Measurements from ENCODE around the gene BCAT1.
"Not testable (repeated sequence)": the region's sequence is repeated elsewhere in the genome, so short reads cannot be mapped to it uniquely, and the experiment has no call there.

Gene BCAT1

DNA sequence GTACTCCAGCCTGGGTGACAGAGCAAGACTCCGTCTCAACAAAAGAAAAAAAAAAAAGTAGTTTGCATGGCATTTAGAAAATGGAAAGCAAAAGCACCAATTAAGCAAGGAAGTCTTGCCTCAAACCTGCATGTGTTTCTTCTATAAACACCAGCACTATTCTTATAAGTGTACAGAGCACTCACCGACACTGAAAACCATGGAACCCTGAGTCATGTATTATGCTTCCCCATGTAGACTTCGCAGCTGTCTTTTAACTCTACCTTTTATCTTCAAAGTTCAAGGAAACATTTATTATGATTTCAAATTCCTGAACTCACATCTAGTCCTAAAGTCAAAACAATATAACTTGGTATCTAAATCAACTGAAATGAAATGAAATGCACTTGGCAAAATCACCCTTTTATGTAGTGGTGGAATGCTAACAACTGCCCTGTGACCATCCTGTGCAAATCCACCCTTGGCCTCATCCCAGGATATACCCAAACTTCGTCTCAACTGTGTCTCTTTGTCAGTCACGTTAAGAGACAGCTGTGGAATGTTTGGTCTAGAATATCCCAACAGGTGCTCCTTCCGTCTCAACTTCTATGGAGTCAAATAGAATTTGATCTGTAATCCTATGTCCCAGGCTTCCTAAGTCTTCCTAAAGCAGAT, 4.8 kb downstream of the BCAT1 start:
- H3K27me3 ChIP-seq (ENCODE audit: control insufficient read depth in 1 of 2, insufficient read depth in 2 of 2, low read length in 2 of 2) = peaks cover 0 to 3% of the 10 kb centered on the region in 2 donors
- H3K36me3 ChIP-seq (ENCODE audit: control insufficient read depth in 2 of 2, insufficient read depth in 2 of 2, low read length in 2 of 2) = no peaks in the 10 kb centered on the region
- no peaks in the 10 kb centered on the region for H3K9me3 ChIP-seq (ENCODE audit: control insufficient read depth in 2 of 2, low read length in 2 of 2)
- peaks cover 7% of the 10 kb centered on the region for H3K4me1 ChIP-seq (ENCODE audit: control insufficient read depth, insufficient read depth, low read length)
- H3K27ac ChIP-seq (ENCODE audit: low read length) = no peak overlapping the region
- H3K4me3 ChIP-seq (ENCODE audit: low read length in 2 of 2) = no peak overlapping the region
- H3K9ac ChIP-seq (ENCODE audit: low read length in 2 of 2) = no peak overlapping the region

DNA sequence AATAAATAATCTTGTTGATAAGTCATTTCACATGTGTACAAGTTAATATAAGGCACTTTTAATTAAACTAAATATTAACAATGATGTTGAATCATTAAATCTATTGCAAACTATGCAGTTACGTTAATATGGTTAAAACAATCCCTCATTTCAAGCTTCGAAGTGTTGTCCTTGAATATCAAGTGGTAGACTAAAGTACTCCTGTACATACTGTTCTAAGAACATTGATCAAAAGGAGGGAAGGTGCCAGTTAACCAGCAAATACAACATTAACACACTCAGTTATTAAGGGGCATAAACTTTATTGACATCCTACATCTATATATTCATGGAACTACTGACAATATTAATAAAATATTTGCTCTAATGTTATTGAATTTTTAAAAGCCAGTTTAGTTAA, 8.7 kb downstream of the BCAT1 start:
- H3K27me3 ChIP-seq (ENCODE audit: control insufficient read depth in 1 of 2, insufficient read depth in 2 of 2, low read length in 2 of 2) = no peaks in the 10 kb centered on the region
- no peaks in the 10 kb centered on the region for H3K36me3 ChIP-seq (ENCODE audit: control insufficient read depth in 2 of 2, insufficient read depth in 2 of 2, low read length in 2 of 2)
- no peak overlapping the region for H3K27ac ChIP-seq (ENCODE audit: low read length)
- H3K4me3 ChIP-seq (ENCODE audit: low read length in 2 of 2) = no peak overlapping the region
- H3K9ac ChIP-seq (ENCODE audit: low read length in 2 of 2) = no peak overlapping the region
- H3K4me1 ChIP-seq (ENCODE audit: control insufficient read depth, insufficient read depth, low read length) = no peaks in the 10 kb centered on the region
- H3K9me3 ChIP-seq (ENCODE audit: control insufficient read depth in 2 of 2, low read length in 2 of 2) = no peaks in the 10 kb centered on the region

DNA sequence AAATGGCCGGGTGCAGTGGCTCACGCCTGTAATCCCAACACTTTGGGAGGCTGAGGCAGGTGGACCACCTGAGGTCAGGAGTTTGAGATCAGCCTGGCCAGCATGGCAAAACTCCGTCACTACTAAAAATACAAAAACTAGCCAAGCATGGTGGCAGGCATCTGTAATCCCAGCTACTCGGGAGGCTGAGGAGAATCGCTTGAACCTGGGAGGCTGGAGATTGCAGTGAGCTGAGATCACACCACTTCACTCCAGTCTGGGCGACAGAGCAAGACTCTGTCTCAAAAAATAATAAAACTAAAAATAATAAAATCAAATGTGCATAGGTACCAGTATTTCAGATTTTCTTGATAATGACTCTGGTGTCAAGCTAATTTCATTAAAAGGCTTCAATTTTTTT, 9.3 kb downstream of the BCAT1 start:
- not testable (repeated sequence) for H3K27ac ChIP-seq (ENCODE audit: low read length); H3K4me3 ChIP-seq (ENCODE audit: low read length in 2 of 2); H3K27me3 ChIP-seq (ENCODE audit: control insufficient read depth in 1 of 2, insufficient read depth in 2 of 2, low read length in 2 of 2); H3K4me1 ChIP-seq (ENCODE audit: control insufficient read depth, insufficient read depth, low read length); H3K9ac ChIP-seq (ENCODE audit: low read length in 2 of 2); H3K9me3 ChIP-seq (ENCODE audit: control insufficient read depth in 2 of 2, low read length in 2 of 2); H3K36me3 ChIP-seq (ENCODE audit: control insufficient read depth in 2 of 2, insufficient read depth in 2 of 2, low read length in 2 of 2)

DNA sequence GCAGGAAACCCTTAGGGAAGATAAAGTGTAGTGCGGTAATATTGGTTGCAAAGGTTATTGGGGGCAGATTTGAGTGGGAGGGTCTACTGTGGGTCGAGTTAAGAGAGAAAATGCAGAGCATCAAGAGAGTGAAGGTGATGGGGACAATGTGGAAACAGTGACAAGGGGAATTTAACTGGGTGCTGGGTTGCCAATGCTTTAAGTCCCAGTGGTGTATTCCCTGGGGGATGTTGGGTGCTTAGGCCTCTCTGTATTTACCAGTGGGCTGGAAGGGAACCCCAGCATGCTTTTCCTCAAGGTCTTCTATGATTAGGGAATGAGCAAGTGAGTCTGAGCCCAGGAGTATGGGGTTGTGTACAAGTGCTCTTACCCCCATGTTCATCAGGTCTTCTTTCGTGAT, 10.6 kb downstream of the BCAT1 start:
- Histone ChIP-seq H3K27ac (ENCODE audit: low read length) (no peak overlapping the region), H3K9ac (ENCODE audit: low read length in 2 of 2) (no peak overlapping the region), H3K4me3 (ENCODE audit: low read length in 2 of 2) (no peak overlapping the region), H3K4me1 (ENCODE audit: control insufficient read depth, insufficient read depth, low read length) (no peaks in the 10 kb centered on the region), H3K9me3 (ENCODE audit: control insufficient read depth in 2 of 2, low read length in 2 of 2) (no peaks in the 10 kb centered on the region), H3K27me3 (ENCODE audit: control insufficient read depth in 1 of 2, insufficient read depth in 2 of 2, low read length in 2 of 2) (no peaks in the 10 kb centered on the region), H3K36me3 (ENCODE audit: control insufficient read depth in 2 of 2, insufficient read depth in 2 of 2, low read length in 2 of 2) (no peaks in the 10 kb centered on the region)

DNA sequence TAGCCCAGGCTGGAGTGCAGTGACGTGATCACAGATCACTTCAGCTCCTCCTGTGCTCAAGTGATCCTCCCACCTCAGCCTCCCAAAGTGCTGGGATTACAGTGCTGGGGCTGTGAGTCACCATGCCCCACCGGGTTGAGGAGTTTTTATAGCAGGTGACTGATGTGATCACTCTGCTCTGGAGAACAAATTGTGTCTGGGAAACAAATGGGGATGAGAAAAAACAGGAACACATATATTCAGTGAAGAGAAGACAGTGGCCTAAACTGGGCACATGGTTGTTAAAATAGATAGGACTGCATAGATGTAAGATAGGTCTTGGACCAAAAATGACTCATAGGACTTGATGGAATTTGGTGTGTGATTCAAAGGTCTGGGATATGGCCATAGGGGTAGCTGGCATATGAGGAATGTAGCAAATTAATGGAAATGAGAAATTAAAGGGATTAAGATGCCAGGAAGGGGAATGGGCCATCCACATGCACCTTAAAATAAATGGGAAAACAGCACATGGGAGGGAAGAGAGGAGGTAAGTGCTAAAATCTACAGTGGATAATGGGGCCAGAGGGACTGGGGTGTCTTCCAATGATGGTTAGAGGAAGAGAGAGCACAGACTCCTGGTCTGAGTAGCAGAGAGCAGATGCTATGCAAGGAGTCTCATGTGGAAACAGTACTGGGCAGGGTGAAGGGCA, 11.2 kb downstream of the BCAT1 start:
- Histone ChIP-seq H3K27ac (ENCODE audit: low read length) (no peak overlapping the region), H3K27me3 (ENCODE audit: control insufficient read depth in 1 of 2, insufficient read depth in 2 of 2, low read length in 2 of 2) (no peaks in the 10 kb centered on the region), H3K9me3 (ENCODE audit: control insufficient read depth in 2 of 2, low read length in 2 of 2) (no peaks in the 10 kb centered on the region), H3K36me3 (ENCODE audit: control insufficient read depth in 2 of 2, insufficient read depth in 2 of 2, low read length in 2 of 2) (no peaks in the 10 kb centered on the region), H3K4me1 (ENCODE audit: control insufficient read depth, insufficient read depth, low read length) (no peaks in the 10 kb centered on the region), H3K9ac (ENCODE audit: low read length in 2 of 2) (no peak overlapping the region), H3K4me3 (ENCODE audit: low read length in 2 of 2) (no peak overlapping the region)

DNA sequence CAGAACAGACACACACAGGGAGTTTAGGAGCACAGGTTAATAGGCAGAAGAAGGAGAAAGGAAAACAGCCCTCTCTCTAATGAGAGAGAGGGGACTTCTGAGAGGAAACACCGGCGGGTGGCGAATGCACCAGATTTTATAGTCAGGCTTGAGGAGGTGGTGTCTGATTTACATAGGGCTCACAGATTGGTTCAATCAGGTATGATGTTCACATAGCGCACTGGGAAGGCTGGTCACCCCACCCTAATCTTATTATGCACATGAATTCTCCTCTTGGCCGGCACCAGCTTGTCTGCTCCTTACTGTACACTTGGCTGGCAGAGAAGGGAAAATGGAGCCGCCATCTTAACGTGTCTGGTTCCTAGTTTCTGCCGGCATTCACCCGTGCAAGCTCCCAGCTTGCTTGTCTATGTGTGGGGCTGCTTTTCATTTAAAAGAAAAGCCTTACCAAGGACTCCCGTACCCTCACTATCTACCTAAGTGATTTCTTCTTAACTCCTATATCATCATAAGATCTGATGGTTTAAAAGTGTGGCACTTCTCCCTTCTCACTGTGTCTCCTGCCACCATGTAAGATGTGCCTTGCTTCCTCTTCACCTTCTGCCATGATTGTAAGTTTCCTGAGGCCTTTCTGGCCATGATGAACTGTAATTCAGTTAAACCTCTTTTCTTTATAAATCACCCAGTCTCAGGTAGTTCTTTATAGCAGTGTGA, 15.1 kb downstream of the BCAT1 start:
- Histone ChIP-seq H3K36me3 (ENCODE audit: control insufficient read depth in 2 of 2, insufficient read depth in 2 of 2, low read length in 2 of 2) (no peaks in the 10 kb centered on the region), H3K27ac (ENCODE audit: low read length) (no peak overlapping the region), H3K27me3 (ENCODE audit: control insufficient read depth in 1 of 2, insufficient read depth in 2 of 2, low read length in 2 of 2) (no peaks in the 10 kb centered on the region), H3K4me1 (ENCODE audit: control insufficient read depth, insufficient read depth, low read length) (no peaks in the 10 kb centered on the region), H3K9ac (ENCODE audit: low read length in 2 of 2) (no peak overlapping the region), H3K9me3 (ENCODE audit: control insufficient read depth in 2 of 2, low read length in 2 of 2) (no peaks in the 10 kb centered on the region), H3K4me3 (ENCODE audit: low read length in 2 of 2) (no peak overlapping the region)

DNA sequence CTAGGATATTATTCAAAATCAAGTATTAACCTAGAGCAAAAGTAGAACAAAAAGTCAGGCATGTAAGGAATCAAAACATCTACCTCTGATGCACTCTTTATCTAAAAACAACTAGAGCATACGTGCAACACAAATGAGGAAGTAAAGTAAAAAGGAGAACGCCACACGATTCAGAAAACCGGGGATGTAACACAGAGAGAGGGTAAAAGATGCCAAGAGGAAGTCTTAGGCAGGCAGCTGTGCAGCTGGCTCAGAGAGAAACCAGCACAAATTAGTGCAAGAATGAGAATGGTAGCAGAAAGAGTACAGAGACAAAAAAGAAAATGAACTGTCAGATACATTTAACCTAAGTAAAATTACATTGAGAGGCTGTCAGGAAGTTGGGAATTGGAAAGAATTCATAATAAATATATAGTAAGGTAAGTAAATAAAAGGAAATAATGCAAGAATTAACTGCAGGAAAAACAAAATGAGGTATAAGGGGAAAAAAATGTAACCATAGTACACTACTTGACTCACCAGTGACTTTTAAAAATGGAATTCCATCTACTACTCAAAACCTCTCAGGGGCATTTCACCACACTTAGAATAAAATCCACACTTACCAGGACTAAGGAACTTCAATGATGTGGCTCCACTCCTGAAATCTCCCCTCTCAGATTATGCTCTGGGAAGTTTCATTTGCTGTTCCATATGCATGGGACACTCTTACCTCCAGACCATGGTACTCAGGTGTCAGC, 17.1 kb downstream of the BCAT1 start:
- Histone ChIP-seq H3K36me3 (ENCODE audit: control insufficient read depth in 2 of 2, insufficient read depth in 2 of 2, low read length in 2 of 2) (no peaks in the 10 kb centered on the region), H3K27me3 (ENCODE audit: control insufficient read depth in 1 of 2, insufficient read depth in 2 of 2, low read length in 2 of 2) (no peaks in the 10 kb centered on the region), H3K27ac (ENCODE audit: low read length) (no peak overlapping the region), H3K4me3 (ENCODE audit: low read length in 2 of 2) (no peak overlapping the region), H3K9ac (ENCODE audit: low read length in 2 of 2) (no peak overlapping the region), H3K4me1 (ENCODE audit: control insufficient read depth, insufficient read depth, low read length) (no peaks in the 10 kb centered on the region), H3K9me3 (ENCODE audit: control insufficient read depth in 2 of 2, low read length in 2 of 2) (no peaks in the 10 kb centered on the region)

DNA sequence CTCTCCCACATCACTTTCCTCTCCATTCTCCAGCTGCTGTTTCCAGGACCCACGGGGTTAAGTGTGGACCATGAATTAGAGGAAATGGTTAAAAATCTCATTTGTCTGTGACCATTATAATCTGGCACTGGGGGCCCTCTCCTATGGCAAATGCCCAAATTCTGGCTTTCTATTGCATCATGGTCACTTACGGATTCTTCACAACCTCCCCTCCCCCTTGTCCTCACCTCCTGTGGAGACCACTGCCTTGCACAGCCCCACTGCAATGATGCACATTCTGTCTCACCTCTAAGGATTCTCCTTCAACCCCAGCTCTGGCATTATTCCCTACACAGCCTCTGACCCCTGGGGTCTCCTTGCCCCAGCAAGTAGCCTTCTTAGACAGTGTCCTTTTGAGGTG, 18.9 kb downstream of the BCAT1 start:
- no peaks in the 10 kb centered on the region for H3K36me3 ChIP-seq (ENCODE audit: control insufficient read depth in 2 of 2, insufficient read depth in 2 of 2, low read length in 2 of 2)
- H3K4me1 ChIP-seq (ENCODE audit: control insufficient read depth, insufficient read depth, low read length) = no peaks in the 10 kb centered on the region
- H3K27me3 ChIP-seq (ENCODE audit: control insufficient read depth in 1 of 2, insufficient read depth in 2 of 2, low read length in 2 of 2) = no peaks in the 10 kb centered on the region
- H3K9ac ChIP-seq (ENCODE audit: low read length in 2 of 2) = no peak overlapping the region
- no peaks in the 10 kb centered on the region for H3K9me3 ChIP-seq (ENCODE audit: control insufficient read depth in 2 of 2, low read length in 2 of 2)
- H3K4me3 ChIP-seq (ENCODE audit: low read length in 2 of 2) = no peak overlapping the region
- H3K27ac ChIP-seq (ENCODE audit: low read length) = no peak overlapping the region

DNA sequence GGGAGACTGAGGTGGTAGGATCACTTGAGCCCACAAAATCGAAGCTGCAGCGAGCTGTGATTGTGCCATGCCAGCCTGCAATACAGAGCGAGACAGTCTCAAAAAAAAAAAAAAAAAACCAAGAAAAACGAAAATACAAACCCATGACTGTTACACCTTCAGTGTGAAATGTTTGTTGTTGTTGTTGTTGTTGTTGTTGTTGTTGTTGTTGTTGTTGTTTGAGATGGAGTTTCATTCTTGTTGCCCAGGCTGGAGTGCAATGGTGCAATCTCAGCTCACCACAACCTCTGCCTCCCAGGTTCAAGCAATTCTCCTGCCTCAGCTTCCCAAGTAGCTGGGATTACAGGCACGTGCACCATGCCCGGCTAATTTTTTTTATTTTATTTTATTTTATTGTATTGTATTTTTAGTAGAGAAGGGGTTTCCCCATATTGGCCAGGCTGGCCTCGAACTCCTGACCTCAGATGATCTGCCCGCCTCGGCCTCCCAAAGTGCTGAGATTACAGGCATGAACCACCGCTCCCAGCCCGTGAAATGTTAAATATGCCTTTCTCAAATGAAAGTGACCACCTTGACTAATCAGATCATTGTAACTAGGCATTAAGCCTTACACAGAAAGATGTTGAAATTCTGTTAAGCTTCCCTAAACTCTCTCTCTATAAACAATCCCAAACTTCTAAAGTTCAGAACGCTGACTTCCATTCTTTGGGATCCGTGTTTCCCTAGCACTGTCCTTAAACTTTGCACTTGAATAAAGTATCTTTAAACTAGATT, 20.2 kb downstream of the BCAT1 start:
- not testable (repeated sequence) for H3K4me1 ChIP-seq (ENCODE audit: control insufficient read depth, insufficient read depth, low read length); H3K27ac ChIP-seq (ENCODE audit: low read length); H3K9me3 ChIP-seq (ENCODE audit: control insufficient read depth in 2 of 2, low read length in 2 of 2); H3K27me3 ChIP-seq (ENCODE audit: control insufficient read depth in 1 of 2, insufficient read depth in 2 of 2, low read length in 2 of 2); H3K4me3 ChIP-seq (ENCODE audit: low read length in 2 of 2); H3K9ac ChIP-seq (ENCODE audit: low read length in 2 of 2); H3K36me3 ChIP-seq (ENCODE audit: control insufficient read depth in 2 of 2, insufficient read depth in 2 of 2, low read length in 2 of 2)

DNA sequence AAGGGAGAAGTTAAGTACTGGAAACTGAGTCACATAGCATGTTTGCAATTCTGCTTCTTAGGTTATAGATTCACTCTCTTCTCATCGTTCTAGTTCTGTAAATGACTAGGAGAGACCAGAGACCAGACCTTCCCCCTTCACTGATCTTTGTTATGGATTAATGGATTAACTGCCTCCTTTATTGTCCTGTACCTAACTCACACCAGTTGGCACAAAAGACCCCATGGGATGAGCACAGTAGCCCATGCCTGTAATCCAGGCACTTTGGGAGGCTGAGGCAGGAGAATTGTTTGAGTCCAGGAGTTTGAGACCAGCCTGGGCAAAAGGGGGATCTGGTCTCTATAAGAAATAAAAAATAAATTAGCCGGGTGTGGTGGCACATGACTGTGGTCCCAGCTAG, 20.8 kb downstream of the BCAT1 start:
- Histone ChIP-seq H3K36me3 (ENCODE audit: control insufficient read depth in 2 of 2, insufficient read depth in 2 of 2, low read length in 2 of 2) (no peaks in the 10 kb centered on the region), H3K9me3 (ENCODE audit: control insufficient read depth in 2 of 2, low read length in 2 of 2) (no peaks in the 10 kb centered on the region)

More for the DNA sequence above, 20.8 kb downstream of the BCAT1 start:
- Histone ChIP-seq H3K4me1 (ENCODE audit: control insufficient read depth, insufficient read depth, low read length) (no peaks in the 10 kb centered on the region), H3K27ac (ENCODE audit: low read length) (no peak overlapping the region), H3K27me3 (ENCODE audit: control insufficient read depth in 1 of 2, insufficient read depth in 2 of 2, low read length in 2 of 2) (no peaks in the 10 kb centered on the region), H3K4me3 (ENCODE audit: low read length in 2 of 2) (no peak overlapping the region), H3K9ac (ENCODE audit: low read length in 2 of 2) (no peak overlapping the region)

Measured in stomach smooth muscle (tissue), 2 donors.